ENCODE data around the gene ZC3H10.

The ZC3H10 gene

GRCh38 chr12:56104815-56105608 is 13.1 kb upstream of the ZC3H10 start:
- peak overlapping the region; percentile 80 for H3K4me3 ChIP-seq (ENCODE audit: low read depth, low read length)
- H3K4me2 ChIP-seq (ENCODE audit: low read length): peak overlapping the region; percentile 81
- H3K9ac ChIP-seq: peak overlapping the region; percentile 82
- no peaks in the 10 kb centered on the region for H3K9me3 ChIP-seq (ENCODE audit: control insufficient read depth, low read length)
- H2AFZ ChIP-seq: peak overlapping the region; percentile 81
- no peaks in the 10 kb centered on the region for H3K36me3 ChIP-seq (ENCODE audit: control insufficient read depth, insufficient read depth, low read length)
- TF ChIP-seq CTCF (IDR thresholded peaks at IDR 0.05): no peak
- peaks cover 13% of the 10 kb centered on the region for H3K4me1 ChIP-seq
- H3K27ac ChIP-seq: peak overlapping the region; percentile 84
- peaks cover 17% of the 10 kb centered on the region for H3K79me2 ChIP-seq
- no peaks in the 10 kb centered on the region for H3K27me3 ChIP-seq (ENCODE audit: control insufficient read depth, insufficient read depth, low read length)

GRCh38 chr12:56105609-56105902 is 12.5 kb upstream of the ZC3H10 start:
- no peak overlapping the region for H3K27ac ChIP-seq
- H3K9me3 ChIP-seq (ENCODE audit: control insufficient read depth, low read length): no peaks in the 10 kb centered on the region
- H3K4me3 ChIP-seq (ENCODE audit: low read depth, low read length): peak overlapping the region; percentile 80
- peak overlapping the region; percentile 81 for H3K4me2 ChIP-seq (ENCODE audit: low read length)
- H3K79me2 ChIP-seq: peaks cover 17% of the 10 kb centered on the region
- H3K9ac ChIP-seq: no peak overlapping the region
- H3K36me3 ChIP-seq (ENCODE audit: control insufficient read depth, insufficient read depth, low read length): no peaks in the 10 kb centered on the region
- H2AFZ ChIP-seq: no peak overlapping the region
- H3K4me1 ChIP-seq: peaks cover 13% of the 10 kb centered on the region
- no peak for TF ChIP-seq CTCF (IDR thresholded peaks at IDR 0.05)
- no peaks in the 10 kb centered on the region for H3K27me3 ChIP-seq (ENCODE audit: control insufficient read depth, insufficient read depth, low read length)

GRCh38 chr12:56107242-56107641 is 10.8 kb upstream of the ZC3H10 start:
- Histone ChIP-seq H3K79me2 (peaks cover 17% of the 10 kb centered on the region), H2AFZ (no peak overlapping the region), H3K9me3 (ENCODE audit: control insufficient read depth, low read length) (no peaks in the 10 kb centered on the region), H3K4me1 (peaks cover 13% of the 10 kb centered on the region), H3K27me3 (ENCODE audit: control insufficient read depth, insufficient read depth, low read length) (no peaks in the 10 kb centered on the region), H3K9ac (no peak overlapping the region), H3K4me3 (ENCODE audit: low read depth, low read length) (no peak overlapping the region), H3K36me3 (ENCODE audit: control insufficient read depth, insufficient read depth, low read length) (no peaks in the 10 kb centered on the region), H3K4me2 (ENCODE audit: low read length) (no peak overlapping the region), H3K27ac (no peak overlapping the region)
- no peak for TF ChIP-seq CTCF (IDR thresholded peaks at IDR 0.05)

GRCh38 chr12:56110571-56110970 is 7.5 kb upstream of the ZC3H10 start:
- Histone ChIP-seq H3K9me3 (ENCODE audit: control insufficient read depth, low read length) (no peaks in the 10 kb centered on the region), H3K4me3 (ENCODE audit: low read depth, low read length) (no peak overlapping the region), H3K4me1 (peaks cover 7% of the 10 kb centered on the region), H3K27me3 (ENCODE audit: control insufficient read depth, insufficient read depth, low read length) (no peaks in the 10 kb centered on the region), H3K79me2 (peaks cover 6% of the 10 kb centered on the region), H3K27ac (no peak overlapping the region), H3K4me2 (ENCODE audit: low read length) (no peak overlapping the region), H3K9ac (no peak overlapping the region), H2AFZ (no peak overlapping the region), H3K36me3 (ENCODE audit: control insufficient read depth, insufficient read depth, low read length) (no peaks in the 10 kb centered on the region)
- no peak for TF ChIP-seq CTCF (IDR thresholded peaks at IDR 0.05)

- H3K79me2 ChIP-seq: peaks cover 2% of the 10 kb centered on the region
- no peak overlapping the region for H2AFZ ChIP-seq
- H3K4me2 ChIP-seq (ENCODE audit: low read length): no peak overlapping the region
- no peaks in the 10 kb centered on the region for H3K9me3 ChIP-seq (ENCODE audit: control insufficient read depth, low read length)
- H3K27me3 ChIP-seq (ENCODE audit: control insufficient read depth, insufficient read depth, low read length): no peaks in the 10 kb centered on the region
- no peak overlapping the region for H3K27ac ChIP-seq
- no peak for TF ChIP-seq CTCF (IDR thresholded peaks at IDR 0.05)
- peaks cover 4% of the 10 kb centered on the region for H3K4me1 ChIP-seq
- H3K9ac ChIP-seq: no peak overlapping the region
- H3K4me3 ChIP-seq (ENCODE audit: low read depth, low read length): no peak overlapping the region
- no peaks in the 10 kb centered on the region for H3K36me3 ChIP-seq (ENCODE audit: control insufficient read depth, insufficient read depth, low read length)
These were observed 4.0 kb upstream of the ZC3H10 start for GRCh38 chr12:56114084-56114483.
